Stimulated activated CD4-positive, alpha-beta T cell treated with anti-CD3 and anti-CD28 coated beads, Interleukin-15, amount 100 ng/mL, for 1 hour (primary cell): Measurements from ENCODE around the gene COX5A.

Experiments
- DNase-seq, 2 donors: peaks; one replicate each; pipeline ENCODE4 v3.0.0-alpha.2; 2020; ENCODE audit warnings: low read depth in 1 of 2, low spot score in 1 of 2

COX5A gene

GRCh38 chr15:74873036-74873755, 64.7 kb downstream of the COX5A start, which contains the start of gene SCAMP2:
Gene SCAMP2 (minus strand): TSS chr15:74873365. CDS start chr15:74873255, 110 bp downstream.
- peak; percentile 75 to 83 for DNase-seq

DNA sequence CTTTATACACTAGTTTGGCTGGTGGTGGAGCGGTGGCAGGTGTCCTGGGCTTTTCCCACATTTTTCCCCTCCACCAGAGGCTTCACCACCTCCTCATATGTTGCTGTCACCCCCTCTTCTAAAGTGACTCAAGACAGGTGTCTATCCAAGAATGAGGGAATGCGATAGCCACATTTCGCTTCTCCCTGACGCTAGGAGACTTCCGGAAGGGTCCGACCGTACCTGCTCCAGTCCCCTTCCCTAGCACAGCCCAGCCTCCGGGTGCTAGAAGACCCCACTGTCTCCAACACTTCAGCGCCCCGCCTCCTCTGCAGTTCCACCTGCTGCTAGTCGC, 65.2 kb downstream of the COX5A start:
- no peak for DNase-seq

- no peak for DNase-seq
Observed at GRCh38 chr15:74870436-74871215, 67.2 kb downstream of the COX5A start.
